ENCODE data around the gene ASXL3. TPM values are rescaled to one million over a fixed set of nuclear protein-coding genes. Genes with fewer than 3 reads are reported as not detected.
A peak's percentile ranks its signal among the peaks of the same experiment; 100 is the strongest.

The ASXL3 gene
- total RNA-seq, 1 donor from 2014 or later, result 1.4 TPM

GRCh38 chr18:33755391-33755790 lies 177.4 kb downstream of the ASXL3 start:
- no peaks in the 10 kb centered on the region for H3K36me3 ChIP-seq (ENCODE audit: control insufficient read depth, insufficient read depth, low read length)
- H3K27me3 ChIP-seq (ENCODE audit: control insufficient read depth, insufficient read depth, low read length), result no peaks in the 10 kb centered on the region
- TF ChIP-seq, protein P1, sequence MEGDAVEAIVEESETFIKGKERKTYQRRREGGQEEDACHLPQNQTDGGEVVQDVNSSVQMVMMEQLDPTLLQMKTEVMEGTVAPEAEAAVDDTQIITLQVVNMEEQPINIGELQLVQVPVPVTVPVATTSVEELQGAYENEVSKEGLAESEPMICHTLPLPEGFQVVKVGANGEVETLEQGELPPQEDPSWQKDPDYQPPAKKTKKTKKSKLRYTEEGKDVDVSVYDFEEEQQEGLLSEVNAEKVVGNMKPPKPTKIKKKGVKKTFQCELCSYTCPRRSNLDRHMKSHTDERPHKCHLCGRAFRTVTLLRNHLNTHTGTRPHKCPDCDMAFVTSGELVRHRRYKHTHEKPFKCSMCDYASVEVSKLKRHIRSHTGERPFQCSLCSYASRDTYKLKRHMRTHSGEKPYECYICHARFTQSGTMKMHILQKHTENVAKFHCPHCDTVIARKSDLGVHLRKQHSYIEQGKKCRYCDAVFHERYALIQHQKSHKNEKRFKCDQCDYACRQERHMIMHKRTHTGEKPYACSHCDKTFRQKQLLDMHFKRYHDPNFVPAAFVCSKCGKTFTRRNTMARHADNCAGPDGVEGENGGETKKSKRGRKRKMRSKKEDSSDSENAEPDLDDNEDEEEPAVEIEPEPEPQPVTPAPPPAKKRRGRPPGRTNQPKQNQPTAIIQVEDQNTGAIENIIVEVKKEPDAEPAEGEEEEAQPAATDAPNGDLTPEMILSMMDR (IDR thresholded peaks at IDR 0.05; ENCODE audit: insufficient read depth, low read length, poor library complexity, severe bottlenecking), result no peak
- DNase-seq (ENCODE audit: low read depth), result no peak
- H3K4me3 ChIP-seq (ENCODE audit: low read depth, low read length), result no peak overlapping the region

- peak; percentile 42 for DNase-seq (ENCODE audit: low read depth)
- Histone ChIP-seq H3K36me3 (ENCODE audit: control insufficient read depth, insufficient read depth, low read length) (no peaks in the 10 kb centered on the region), H3K4me3 (ENCODE audit: low read depth, low read length) (no peak overlapping the region), H3K27me3 (ENCODE audit: control insufficient read depth, insufficient read depth, low read length) (no peaks in the 10 kb centered on the region)
- TF ChIP-seq, protein P1 (IDR thresholded peaks at IDR 0.05; ENCODE audit: insufficient read depth, low read length, poor library complexity, severe bottlenecking), result no peak
Measured at GRCh38 chr18:33755931-33756560, 178.0 kb downstream of the ASXL3 start.

DNA sequence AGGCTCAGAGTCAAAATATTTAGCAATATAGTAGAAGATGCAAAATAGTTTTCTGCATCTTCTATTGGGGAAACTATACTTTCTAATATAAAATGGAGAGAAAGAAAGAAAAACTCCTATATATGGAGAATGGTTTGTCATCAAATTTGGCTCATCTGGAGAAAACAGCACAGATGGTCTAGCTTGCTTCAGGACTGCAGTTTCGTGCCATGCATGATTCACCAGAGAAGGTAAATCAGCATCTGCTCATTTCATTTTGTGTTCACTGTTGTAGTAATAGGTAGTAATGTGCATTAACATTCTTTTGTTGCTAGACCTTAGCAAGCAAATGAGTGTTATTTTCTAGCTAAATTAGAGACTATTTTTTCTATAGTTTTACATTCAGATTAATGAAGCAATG lies 179.0 kb downstream of the ASXL3 start:
- Histone ChIP-seq H3K4me3 (ENCODE audit: low read depth, low read length) (no peak overlapping the region), H3K27me3 (ENCODE audit: control insufficient read depth, insufficient read depth, low read length) (no peaks in the 10 kb centered on the region), H3K36me3 (ENCODE audit: control insufficient read depth, insufficient read depth, low read length) (no peaks in the 10 kb centered on the region)
- TF ChIP-seq, protein P1 (IDR thresholded peaks at IDR 0.05; ENCODE audit: insufficient read depth, low read length, poor library complexity, severe bottlenecking), result no peak
- DNase-seq (ENCODE audit: low read depth), result no peak

GRCh38 chr18:33761363-33761762 lies 183.3 kb downstream of the ASXL3 start:
- TF ChIP-seq, protein P1 (IDR thresholded peaks at IDR 0.05; ENCODE audit: insufficient read depth, low read length, poor library complexity, severe bottlenecking), result peak; percentile 37
- no peak overlapping the region for H3K4me3 ChIP-seq (ENCODE audit: low read depth, low read length)
- no peak for DNase-seq (ENCODE audit: low read depth)
- no peaks in the 10 kb centered on the region for H3K36me3 ChIP-seq (ENCODE audit: control insufficient read depth, insufficient read depth, low read length)
- H3K27me3 ChIP-seq (ENCODE audit: control insufficient read depth, insufficient read depth, low read length), result no peaks in the 10 kb centered on the region

- TF ChIP-seq, protein P1 (IDR thresholded peaks at IDR 0.05; ENCODE audit: insufficient read depth, low read length, poor library complexity, severe bottlenecking), result no peak
- no peak for DNase-seq (ENCODE audit: low read depth)
- no peak overlapping the region for H3K4me3 ChIP-seq (ENCODE audit: low read depth, low read length)
- H3K27me3 ChIP-seq (ENCODE audit: control insufficient read depth, insufficient read depth, low read length), result no peaks in the 10 kb centered on the region
- H3K36me3 ChIP-seq (ENCODE audit: control insufficient read depth, insufficient read depth, low read length), result no peaks in the 10 kb centered on the region
Measured at GRCh38 chr18:33781429-33781828, 203.4 kb downstream of the ASXL3 start.

Other genes with a start within 250 kb of the ASXL3 start
- 0.08 TPM in 1 of 2 replicates, not detected in the other for gene CCDC178, start 137.5 kb upstream of the ASXL3 start, total RNA-seq